SU-DHL-6 (cell line): ENCODE results near the gene VAV3.

Experiments
- EZH2phosphoT487 ChIP-seq: fragments of 200-600 bp; sonication (generic), shearing (Covaris generic); conservative IDR thresholded peaks from 2 replicates; pipeline ENCODE4 v1.6.1; 2018; ENCODE audit warnings: mild to moderate bottlenecking, antibody characterized with exemption, low read length, moderate library complexity, mixed read lengths
- TF ChIP-seq, protein P1 (sequence below): fragments of 200-600 bp; sonication (generic); IDR thresholded peaks from one replicate; pipeline ENCODE4 v1.5.1; 2017; ENCODE audit warnings: antibody characterized with exemption, mild to moderate bottlenecking, low read length, moderate library complexity; ENCODE audit not compliant: insufficient read depth, poor library complexity, severe bottlenecking

DNA sequence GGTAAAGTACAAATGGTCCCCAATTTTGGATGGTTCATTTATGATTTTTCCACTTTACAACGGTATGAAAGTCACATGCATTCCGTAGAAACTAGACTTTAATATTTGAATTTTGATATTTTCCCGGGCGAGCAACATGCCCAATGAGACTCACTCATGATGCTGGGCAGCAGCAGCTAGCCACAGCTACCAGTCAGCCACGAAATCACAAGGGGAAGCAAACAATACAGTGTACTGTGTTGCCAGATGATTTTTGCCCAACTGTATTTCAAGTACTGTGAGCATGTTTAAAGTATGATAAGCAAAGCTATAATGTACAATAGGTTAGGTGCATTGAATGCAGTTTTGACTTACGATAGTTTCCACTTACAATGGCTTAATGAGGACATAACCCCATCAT lies 266.8 kb downstream of the VAV3 start:
- TF ChIP-seq, protein P1, sequence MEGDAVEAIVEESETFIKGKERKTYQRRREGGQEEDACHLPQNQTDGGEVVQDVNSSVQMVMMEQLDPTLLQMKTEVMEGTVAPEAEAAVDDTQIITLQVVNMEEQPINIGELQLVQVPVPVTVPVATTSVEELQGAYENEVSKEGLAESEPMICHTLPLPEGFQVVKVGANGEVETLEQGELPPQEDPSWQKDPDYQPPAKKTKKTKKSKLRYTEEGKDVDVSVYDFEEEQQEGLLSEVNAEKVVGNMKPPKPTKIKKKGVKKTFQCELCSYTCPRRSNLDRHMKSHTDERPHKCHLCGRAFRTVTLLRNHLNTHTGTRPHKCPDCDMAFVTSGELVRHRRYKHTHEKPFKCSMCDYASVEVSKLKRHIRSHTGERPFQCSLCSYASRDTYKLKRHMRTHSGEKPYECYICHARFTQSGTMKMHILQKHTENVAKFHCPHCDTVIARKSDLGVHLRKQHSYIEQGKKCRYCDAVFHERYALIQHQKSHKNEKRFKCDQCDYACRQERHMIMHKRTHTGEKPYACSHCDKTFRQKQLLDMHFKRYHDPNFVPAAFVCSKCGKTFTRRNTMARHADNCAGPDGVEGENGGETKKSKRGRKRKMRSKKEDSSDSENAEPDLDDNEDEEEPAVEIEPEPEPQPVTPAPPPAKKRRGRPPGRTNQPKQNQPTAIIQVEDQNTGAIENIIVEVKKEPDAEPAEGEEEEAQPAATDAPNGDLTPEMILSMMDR, result no peak
- no peak for TF ChIP-seq EZH2phosphoT487
